ENCODE measurements around the gene CUX1. TPM values are rescaled to one million over a fixed set of nuclear protein-coding genes. Genes with fewer than 3 reads are reported as not detected.
"Not testable (repeated sequence)": the region's sequence is repeated elsewhere in the genome, so short reads cannot be mapped to it uniquely, and the experiment has no call there.

Gene CUX1
- total RNA-seq, 1 donor from 2014 or later = 48.9 TPM

DNA sequence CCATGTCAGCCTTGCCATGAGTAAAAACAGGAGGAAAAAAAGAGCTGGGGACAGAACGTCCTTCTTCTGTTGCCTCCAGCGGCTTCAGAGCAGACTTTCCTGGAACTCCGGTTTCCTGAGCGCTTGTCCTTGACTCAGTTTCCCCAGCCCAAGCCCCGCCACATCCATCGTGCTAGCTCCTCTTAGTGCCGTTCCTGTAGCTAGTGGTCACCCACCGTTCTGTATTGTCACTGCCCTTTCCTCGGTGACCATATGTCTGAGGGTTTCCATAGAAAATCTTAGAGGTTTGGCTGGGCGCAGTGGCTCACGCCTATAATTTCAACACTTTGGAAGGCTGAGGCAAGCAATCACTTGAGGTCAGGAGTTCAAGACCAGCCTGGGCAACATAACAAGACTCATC is 100.1 kb downstream of the CUX1 start:
- DNase-seq = no peak

GRCh38 chr7:101918426-101918825 is 101.0 kb downstream of the CUX1 start:
- no peak for DNase-seq

GRCh38 chr7:101919363-101920115 is 102.1 kb downstream of the CUX1 start:
- no peak for DNase-seq

GRCh38 chr7:101921061-101921460 is 103.6 kb downstream of the CUX1 start:
- no peak for DNase-seq

GRCh38 chr7:101921546-101922489 is 104.4 kb downstream of the CUX1 start:
- DNase-seq = not testable (repeated sequence)

GRCh38 chr7:101922631-101923601 is 105.5 kb downstream of the CUX1 start:
- DNase-seq = no peak

- no peak for DNase-seq
Observed at GRCh38 chr7:101923602-101923985, 106.2 kb downstream of the CUX1 start.

- DNase-seq = no peak
Observed at GRCh38 chr7:101924171-101924570, 106.7 kb downstream of the CUX1 start.

- no peak for DNase-seq
Observed at GRCh38 chr7:101926265-101926664, 108.8 kb downstream of the CUX1 start.

GRCh38 chr7:101927389-101927788 is 110.0 kb downstream of the CUX1 start:
- DNase-seq = no peak

DNA sequence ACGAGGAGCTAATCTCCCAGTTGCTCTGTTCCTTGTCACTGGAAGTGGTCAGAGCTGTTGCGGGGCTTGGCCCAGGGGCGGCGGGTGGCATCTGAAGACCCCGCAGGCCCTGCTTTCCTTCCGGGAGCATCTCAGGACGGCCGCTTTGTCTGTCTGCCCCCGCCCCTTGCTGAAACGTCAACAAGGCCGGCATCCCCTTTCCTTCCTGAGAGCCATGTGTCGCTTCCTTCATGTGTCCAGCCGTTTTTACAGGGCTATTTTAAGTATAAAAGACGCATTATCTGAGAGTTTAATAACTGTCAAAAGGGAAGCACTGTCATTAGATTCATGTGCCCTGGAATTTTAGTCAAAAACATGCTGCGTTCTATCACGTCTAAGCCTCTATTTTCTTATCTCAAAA is 110.4 kb downstream of the CUX1 start:
- no peak for DNase-seq

GRCh38 chr7:101929256-101929655 is 111.8 kb downstream of the CUX1 start:
- no peak for DNase-seq

DNA sequence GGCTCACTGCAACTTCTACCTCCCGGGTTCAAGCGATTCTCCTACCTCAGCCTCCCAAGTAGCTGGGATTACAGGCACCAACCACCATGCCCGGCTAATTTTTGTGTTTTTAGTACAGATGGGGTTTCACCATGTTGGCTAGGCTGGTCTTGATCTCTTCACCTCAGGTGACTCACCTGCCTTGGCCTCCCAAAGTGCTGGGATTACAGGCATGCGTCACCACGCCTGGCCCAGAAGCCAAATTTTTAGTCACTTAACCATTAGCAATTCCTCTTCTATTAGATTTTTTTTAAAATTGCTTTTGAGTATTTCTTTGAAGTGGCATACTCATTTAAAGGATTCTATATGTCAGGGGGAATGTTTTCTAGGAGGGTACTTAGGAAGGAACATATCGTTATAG is 112.5 kb downstream of the CUX1 start:
- DNase-seq = not testable (repeated sequence)

DNA sequence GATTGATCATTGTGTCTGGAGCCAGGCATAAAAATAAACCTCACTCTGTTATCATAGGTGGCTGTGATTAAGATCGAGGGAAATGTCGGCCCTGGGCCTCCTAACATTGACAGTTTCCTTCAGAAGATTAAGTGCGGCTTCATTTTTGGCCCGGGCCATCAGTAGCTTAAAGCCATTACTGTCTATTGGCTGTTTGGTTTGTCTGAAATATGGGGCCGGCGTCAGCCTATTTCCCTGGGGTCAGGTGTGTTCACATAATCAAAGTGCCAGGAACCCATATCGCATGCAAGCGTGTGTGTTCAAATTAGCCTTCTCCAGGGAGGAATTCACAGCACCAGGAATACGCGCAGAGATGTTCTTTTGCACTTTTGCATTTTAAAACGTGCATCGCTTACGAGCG is 114.7 kb downstream of the CUX1 start:
- no peak for DNase-seq

DNA sequence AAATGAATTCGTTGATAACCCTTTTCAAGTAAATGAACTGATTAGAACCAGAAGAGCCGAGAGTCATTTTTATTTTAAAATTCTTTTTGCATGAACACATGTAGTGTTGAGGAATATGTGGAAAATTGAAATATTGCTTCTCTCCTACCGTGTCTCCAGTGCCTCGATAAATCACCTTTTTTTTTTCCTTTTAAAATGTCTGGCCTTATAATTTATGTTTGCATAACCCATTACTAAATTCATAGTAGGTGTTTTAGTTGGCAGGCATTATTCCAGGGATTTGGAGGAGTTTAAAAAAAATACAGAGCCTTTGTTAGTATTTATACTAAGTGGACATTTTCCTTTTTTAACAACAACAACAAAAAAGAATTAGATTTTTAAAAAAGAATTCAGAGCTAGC is 115.6 kb downstream of the CUX1 start:
- no peak for DNase-seq

GRCh38 chr7:101933688-101934121 is 116.3 kb downstream of the CUX1 start:
- no peak for DNase-seq

- no peak for DNase-seq
Observed at GRCh38 chr7:101934618-101935017, 117.2 kb downstream of the CUX1 start.

DNA sequence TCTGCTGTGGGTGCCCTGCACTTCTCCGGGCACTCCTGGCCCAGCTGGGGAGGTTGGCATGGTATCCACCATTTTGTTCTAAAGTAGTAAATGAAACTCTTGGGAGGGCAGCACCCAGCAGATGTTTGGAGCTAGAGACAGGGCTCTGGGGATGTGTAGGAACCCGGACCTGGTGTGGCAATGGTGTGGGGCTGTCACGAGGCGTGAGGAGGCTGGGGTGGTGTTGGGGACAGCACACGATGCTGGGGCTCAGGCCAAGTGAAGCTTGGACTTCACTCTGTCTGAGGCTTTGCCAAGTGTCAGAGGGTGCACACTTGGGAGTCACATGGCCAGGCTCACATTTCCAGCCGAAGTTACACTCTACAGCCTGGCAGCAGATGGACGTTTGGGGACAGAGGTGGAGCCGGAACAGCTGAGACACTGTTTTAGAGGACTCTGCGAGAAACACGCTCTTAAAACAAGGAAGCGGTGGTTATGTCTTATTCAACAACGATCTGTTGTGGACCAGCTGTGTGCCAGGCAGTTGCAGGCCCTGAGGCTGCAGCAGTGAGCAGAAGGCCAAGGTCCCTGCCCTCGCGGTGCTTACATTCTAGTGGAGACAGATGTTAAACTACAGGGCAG is 118.2 kb downstream of the CUX1 start:
- DNase-seq = no peak

GRCh38 chr7:101936223-101936610 is 118.8 kb downstream of the CUX1 start:
- DNase-seq = no peak

- DNase-seq = no peak
Observed at GRCh38 chr7:101936611-101937231, 119.3 kb downstream of the CUX1 start.

All from skin of body (tissue), 2 donors.